Fibroblast of lung (primary cell): Measurements from ENCODE around the gene XYLT1. TPM values are rescaled to one million over a fixed set of nuclear protein-coding genes. Genes with fewer than 3 reads are reported as not detected.

ENCODE experiments used
- DNase-seq, 2 donors: peaks; one replicate each; pipeline versions ENCODE4 v3.0.0 to v3.0.0-alpha.2; 2010; ENCODE audit warnings: low read depth in 2 of 2
- H2AFZ ChIP-seq: 2 replicates; pipeline ENCODE4 v1.5.1; 2012; ENCODE audit warnings: low read length, control low read depth, inconsistent platforms
- H3K27ac ChIP-seq: 2 replicates; pipeline ENCODE4 v1.5.1; 2011; ENCODE audit warnings: low read length, control low read depth; ENCODE audit not compliant: insufficient read depth
- H3K27me3 ChIP-seq: 2 replicates; pipeline ENCODE4 v1.5.1; 2011; ENCODE audit warnings: mild to moderate bottlenecking, low read length; ENCODE audit not compliant: control insufficient read depth, insufficient read depth
- H3K36me3 ChIP-seq: 2 replicates; pipeline ENCODE4 v1.5.1; 2011; ENCODE audit warnings: low read length; ENCODE audit not compliant: control insufficient read depth, insufficient read depth
- H3K4me1 ChIP-seq: 2 replicates; pipeline ENCODE4 v1.5.1; 2011; ENCODE audit warnings: low read length; ENCODE audit not compliant: control insufficient read depth, insufficient read depth; ENCODE audit errors: extremely low read depth
- H3K4me2 ChIP-seq: 2 replicates; pipeline ENCODE4 v1.5.1; 2011; ENCODE audit warnings: low read length, control low read depth; ENCODE audit not compliant: insufficient read depth; ENCODE audit errors: extremely low read depth
- H3K4me3 ChIP-seq, 4 experiments: fragments of 200-600 bp in 1 of 4; sonication (generic) in 1 of 4; replicated peaks in 1 of 4; 2 replicates each; pipeline ENCODE4 v1.5.1; 2011 to 2016; ENCODE audit warnings: low read length in 4 of 4, low read depth in 3 of 4, mild to moderate bottlenecking in 3 of 4, control low read depth in 2 of 4, inconsistent platforms in 1 of 4, mixed read lengths in 1 of 4; ENCODE audit not compliant: insufficient read depth in 1 of 4; ENCODE audit errors: control extremely low read depth in 1 of 4
- H3K79me2 ChIP-seq: 2 replicates; pipeline ENCODE4 v1.5.1; 2012; ENCODE audit warnings: mild to moderate bottlenecking, low read length, inconsistent platforms; ENCODE audit not compliant: control insufficient read depth, insufficient read depth
- H3K9ac ChIP-seq: 2 replicates; pipeline ENCODE4 v1.5.1; 2011; ENCODE audit warnings: mild to moderate bottlenecking, low read length, control low read depth; ENCODE audit not compliant: insufficient read depth
- H3K9me3 ChIP-seq: 2 replicates; pipeline ENCODE4 v1.5.1; 2012; ENCODE audit warnings: low read depth, low read length; ENCODE audit not compliant: control insufficient read depth, insufficient read depth
- H4K20me1 ChIP-seq: 2 replicates; pipeline ENCODE4 v1.5.1; 2011; ENCODE audit warnings: low read length; ENCODE audit not compliant: control insufficient read depth, insufficient read depth; ENCODE audit errors: extremely low read depth
- CTCF ChIP-seq, 2 donors: IDR thresholded peaks in 1 of 2; conservative IDR thresholded peaks in 1 of 2; 1 replicate in 1 of 2; 2 replicates in 1 of 2; pipeline ENCODE4 v1.5.1; 2011 to 2012; ENCODE audit warnings: low read length in 2 of 2, control low read depth in 1 of 2, inconsistent platforms in 1 of 2, low read depth in 1 of 2, mild to moderate bottlenecking in 1 of 2
- EZH2 ChIP-seq: IDR thresholded peaks from 2 replicates; pipeline ENCODE4 v1.5.1; 2012; ENCODE audit warnings: low read length, control low read depth, mild to moderate bottlenecking; ENCODE audit errors: missing control alignments
- polyA plus RNA-seq, 2 donors: library from polyadenylated mRNA; depleted of rRNA in 1 of 2; stranded (reverse) in 1 of 2; unstranded in 1 of 2; fragments of >200 nt; gene quantifications; 2 replicates each; pipeline ENCODE4 v1.2.1, GENCODE V29; 2011 to 2012; ENCODE audit warnings: missing spikeins in 1 of 2
- total RNA-seq: library from RNA; depleted of rRNA; stranded (reverse); fragments of >200 nt; gene quantifications from 2 replicates; pipeline ENCODE4 v1.2.1, GENCODE V29; 2014

The XYLT1 gene
- total and polyA plus RNA-seq, 2 donors (not counting 1 experiment from before 2014, with no cell fraction given): 9.3 to 21.8 TPM

- H3K36me3 ChIP-seq: no peaks in the 10 kb centered on the region
- H3K9ac ChIP-seq: no peak overlapping the region
- H3K79me2 ChIP-seq: no peaks in the 10 kb centered on the region
- H4K20me1 ChIP-seq: no peaks in the 10 kb centered on the region
- H2AFZ ChIP-seq: no peak overlapping the region
- no peak overlapping the region for H3K4me3 ChIP-seq
- peak in 1 of 2 donors; percentile 94 for DNase-seq
- no peak overlapping the region for H3K27ac ChIP-seq
- no peaks in the 10 kb centered on the region for H3K27me3 ChIP-seq
- no peak overlapping the region for H3K4me2 ChIP-seq
- H3K9me3 ChIP-seq: no peaks in the 10 kb centered on the region
- H3K4me1 ChIP-seq: no peaks in the 10 kb centered on the region
- TF ChIP-seq EZH2 (no peak), CTCF (conservative IDR thresholded peaks at IDR 0.05 in 1 of 2, IDR thresholded peaks at IDR 0.05 in 1 of 2; ENCODE audit: low read depth in 1 of 2, low read length in 2 of 2) (no peak)
Observed at GRCh38 chr16:17497648-17498047, 26.9 kb upstream of the XYLT1 start.

- peak in 1 of 2 donors; percentile 47 for DNase-seq
- no peaks in the 10 kb centered on the region for H3K27me3 ChIP-seq
- H3K4me2 ChIP-seq: no peak overlapping the region
- no peaks in the 10 kb centered on the region for H4K20me1 ChIP-seq
- H2AFZ ChIP-seq: no peak overlapping the region
- TF ChIP-seq EZH2 (no peak), CTCF (conservative IDR thresholded peaks at IDR 0.05 in 1 of 2, IDR thresholded peaks at IDR 0.05 in 1 of 2; ENCODE audit: low read depth in 1 of 2, low read length in 2 of 2) (no peak)
- H3K4me3 ChIP-seq: no peak overlapping the region
- H3K4me1 ChIP-seq: no peaks in the 10 kb centered on the region
- no peaks in the 10 kb centered on the region for H3K36me3 ChIP-seq
- no peaks in the 10 kb centered on the region for H3K79me2 ChIP-seq
- no peak overlapping the region for H3K27ac ChIP-seq
- H3K9ac ChIP-seq: no peak overlapping the region
- no peaks in the 10 kb centered on the region for H3K9me3 ChIP-seq
Observed at GRCh38 chr16:17496891-17497290, 26.1 kb upstream of the XYLT1 start.

- H2AFZ ChIP-seq: no peak overlapping the region
Observed at GRCh38 chr16:17493012-17493411, 22.3 kb upstream of the XYLT1 start.

More at GRCh38 chr16:17493012-17493411, 22.3 kb upstream of the XYLT1 start:
- Histone ChIP-seq H3K4me2 (no peak overlapping the region), H4K20me1 (no peaks in the 10 kb centered on the region), H3K36me3 (no peaks in the 10 kb centered on the region), H3K27me3 (no peaks in the 10 kb centered on the region), H3K79me2 (no peaks in the 10 kb centered on the region), H3K4me3 (no peak overlapping the region), H3K9ac (no peak overlapping the region), H3K4me1 (no peaks in the 10 kb centered on the region), H3K9me3 (no peaks in the 10 kb centered on the region), H3K27ac (no peak overlapping the region)
- no peak for TF ChIP-seq EZH2
- no peak for TF ChIP-seq CTCF (conservative IDR thresholded peaks at IDR 0.05 in 1 of 2, IDR thresholded peaks at IDR 0.05 in 1 of 2; ENCODE audit: low read depth in 1 of 2, low read length in 2 of 2)
- no peak for DNase-seq
